MCF 10A (cell line): ENCODE results near the gene LGI1. TPM values are rescaled to one million over a fixed set of nuclear protein-coding genes. Genes with fewer than 3 reads are reported as not detected.

ENCODE experiments used
- Bru-seq: library from RNA; stranded (reverse); fragments of 400-500 nt; gene quantifications from one replicate; lab custom pipeline; 2021; lab: Mats Ljungman, UMichigan
- BruChase-seq, 2 experiments: library from RNA; stranded (reverse); fragments of 400-500 nt; gene quantifications; one replicate each; lab custom pipeline; 2021; lab: Mats Ljungman, UMichigan
- BruUV-seq: library from RNA; stranded (reverse); fragments of 400-500 nt; replicated peaks from 2 replicates; lab custom pipeline; 2021; lab: Mats Ljungman, UMichigan
- CTCF ChIA-PET: fragments of 300-600 bp; sonication (Branson Sonifier 250); formaldehyde crosslinking; extraction: SDS; loops from one replicate; lab custom pipeline; 2021; ENCODE audit warnings: antibody characterized with exemption, inconsistent platforms; lab: Yijun Ruan, JAX
- POLR2A ChIA-PET: fragments of 300-600, 350-650 bp; sonication (Branson Sonifier 250); formaldehyde crosslinking; extraction: SDS; loops from one replicate; lab custom pipeline; 2020; ENCODE audit warnings: antibody characterized with exemption, inconsistent platforms; lab: Yijun Ruan, JAX
- DNase-seq: peaks from one replicate; pipeline ENCODE4 v3.0.0-alpha.2; 2018; ENCODE audit not compliant: unreplicated experiment
- H3K27ac Mint-ChIP-seq: one replicate; pipeline ENCODE4 v1.8.0; 2022; ENCODE audit warnings: mild to moderate bottlenecking, low read depth, mixed read lengths; ENCODE audit not compliant: unreplicated experiment
- H3K27me3 Mint-ChIP-seq: one replicate; pipeline ENCODE4 v1.8.0; 2022; ENCODE audit warnings: mixed read lengths; ENCODE audit not compliant: insufficient read depth, unreplicated experiment
- H3K36me3 Mint-ChIP-seq: one replicate; pipeline ENCODE4 v1.8.0; 2022; ENCODE audit warnings: mild to moderate bottlenecking, moderate library complexity, mixed read lengths; ENCODE audit not compliant: insufficient read depth, unreplicated experiment
- H3K4me1 Mint-ChIP-seq: one replicate; pipeline ENCODE4 v1.8.0; 2022; ENCODE audit warnings: mixed read lengths; ENCODE audit not compliant: insufficient read depth, unreplicated experiment
- H3K4me3 Mint-ChIP-seq: one replicate; pipeline ENCODE4 v1.8.0; 2022; ENCODE audit warnings: mild to moderate bottlenecking, moderate library complexity, mixed read lengths; ENCODE audit not compliant: unreplicated experiment
- H3K9me3 Mint-ChIP-seq: one replicate; pipeline ENCODE4 v1.8.0; 2022; ENCODE audit warnings: mixed read lengths; ENCODE audit not compliant: unreplicated experiment
- CTCF ChIP-seq: fragments of 200-600 bp; IDR thresholded peaks from one replicate; pipeline ENCODE4 v1.8.0; 2022; ENCODE audit warnings: antibody characterized with exemption, mild to moderate bottlenecking; ENCODE audit not compliant: unreplicated experiment
- intact Hi-C: fragments of 100-400 bp; cut with micrococcal nuclease; formaldehyde crosslinking; loops from 2 replicates; pipeline ENCODE4 v1.14.1; 2022
- long read RNA-seq: library from polyadenylated mRNA; stranded (forward); transcript quantifications from one replicate; pipeline ENCODE4 v2.0.0, GENCODE V29; 2022
- total RNA-seq: library from RNA; stranded (reverse); gene quantifications from 2 replicates; pipeline ENCODE4 v1.2.3, GENCODE V29; 2022

LGI1 gene
- total RNA-seq: not detected in 2 replicates
- Bru-seq, nascent RNA: percentile 3 among the genes with signal in this experiment
- not detected for BruChase-seq, experiment 1, labeled RNA remaining after a 6-hour chase
- BruChase-seq, experiment 2, labeled RNA remaining after a 2-hour chase: not detected
- long read RNA-seq: 0 reads

GRCh38 chr10:93757801-93758507, at the start of gene LGI1:
Gene LGI1 (plus strand): TSS chr10:93757936. CDS start chr10:93758145, 209 bp downstream.
- H3K9me3 Mint-ChIP-seq: no peaks in the 10 kb centered on the region
- peaks cover 6% of the 10 kb centered on the region for H3K4me1 Mint-ChIP-seq
- intact Hi-C loops: no loop called here
- no peaks in the 10 kb centered on the region for H3K36me3 Mint-ChIP-seq
- no peak for DNase-seq
- POLR2A ChIA-PET: interaction anchor here (0.5 kb wide), 1 partner anchor 35 kb away, joined by 3 read pairs; no protein-coding TSS in a partner anchor
- H3K27me3 Mint-ChIP-seq: no peaks in the 10 kb centered on the region
- no peak for TF ChIP-seq CTCF
- no peak within 1 kb of the TSS for H3K27ac Mint-ChIP-seq
- H3K4me3 Mint-ChIP-seq: no peak within 1 kb of the TSS
- no TSS peak for BruUV-seq
- CTCF ChIA-PET: interaction anchor here (0.5 kb wide), 1 partner anchor 1426 kb away, joined by 3 read pairs; no protein-coding TSS in a partner anchor

GRCh38 chr10:93710333-93710909, 47.3 kb upstream of the LGI1 start:
- no peaks in the 10 kb centered on the region for H3K27me3 Mint-ChIP-seq

GRCh38 chr10:93711891-93712290, 45.8 kb upstream of the LGI1 start:
- POLR2A ChIA-PET: no interaction called here
- Mint-ChIP-seq H3K36me3 (no peaks in the 10 kb centered on the region), H3K4me3 (no peak overlapping the region), H3K27me3 (no peaks in the 10 kb centered on the region), H3K9me3 (no peaks in the 10 kb centered on the region), H3K4me1 (no peaks in the 10 kb centered on the region), H3K27ac (no peak overlapping the region)
- no peak for DNase-seq
- TF ChIP-seq CTCF: no peak
- CTCF ChIA-PET: no interaction called here
- no TSS peak for BruUV-seq
- intact Hi-C loops: no loop called here

More at GRCh38 chr10:93710333-93710909, 47.3 kb upstream of the LGI1 start:
- Mint-ChIP-seq H3K4me1 (no peaks in the 10 kb centered on the region), H3K36me3 (no peaks in the 10 kb centered on the region), H3K9me3 (no peaks in the 10 kb centered on the region), H3K4me3 (no peak overlapping the region), H3K27ac (no peak overlapping the region)
- POLR2A ChIA-PET: no interaction called here
- no TSS peak for BruUV-seq
- CTCF ChIA-PET: interaction anchor here (1.3 kb wide), 1 partner anchor 104 kb away, joined by 4 read pairs; no protein-coding TSS in a partner anchor
- no peak for TF ChIP-seq CTCF
- no peak for DNase-seq
- intact Hi-C loops: no loop called here

GRCh38 chr10:93712593-93712992, 45.1 kb upstream of the LGI1 start:
- ChIA-PET POLR2A (interaction anchor here (0.9 kb wide), 1 partner anchor 10 kb away, joined by 4 read pairs; the partner anchor contains the start of gene FRA10AC1), CTCF (no interaction called here)
- BruUV-seq: no TSS peak
- Mint-ChIP-seq H3K27ac (no peak overlapping the region), H3K4me1 (no peaks in the 10 kb centered on the region), H3K36me3 (no peaks in the 10 kb centered on the region), H3K27me3 (no peaks in the 10 kb centered on the region), H3K9me3 (no peaks in the 10 kb centered on the region), H3K4me3 (no peak overlapping the region)
- no peak for DNase-seq
- TF ChIP-seq CTCF: no peak
- intact Hi-C loops: no loop called here
